Neural progenitor cell (in vitro differentiated cells): ENCODE data around the gene ATXN10. TPM values are rescaled to one million over a fixed set of nuclear protein-coding genes. Genes with fewer than 3 reads are reported as not detected.
A peak's percentile ranks its signal among the peaks of the same experiment; 100 is the strongest.

Experiments
- DNase-seq: peaks from one replicate; pipeline ENCODE4 v3.0.0-alpha.2; 2016; ENCODE audit warnings: low spot score
- H2AFZ ChIP-seq: fragments of 200-600 bp; sonication (generic); replicated peaks from 2 replicates; pipeline ENCODE4 v1.6.1; 2016; ENCODE audit warnings: antibody characterized with exemption
- H3F3A ChIP-seq: fragments of 200-600 bp; sonication (generic); 2 replicates; pipeline ENCODE4 v1.6.1; 2016; ENCODE audit warnings: antibody characterized with exemption, low read depth
- H3K27ac ChIP-seq: fragments of 200-600 bp; sonication (generic); 2 replicates; pipeline ENCODE4 v1.5.1; 2016; ENCODE audit warnings: mild to moderate bottlenecking
- H3K27me3 ChIP-seq: fragments of 200-600 bp; sonication (generic); 2 replicates; pipeline ENCODE4 v1.6.1; 2016; ENCODE audit warnings: mild to moderate bottlenecking, moderate library complexity
- H3K36me3 ChIP-seq: fragments of 200-600 bp; sonication (generic); 2 replicates; pipeline ENCODE4 v1.5.1; 2016
- H3K4me1 ChIP-seq: fragments of 200-600 bp; sonication (generic); 2 replicates; pipeline ENCODE4 v1.6.1; 2016; ENCODE audit warnings: mixed run types
- H3K4me2 ChIP-seq: fragments of 200-600 bp; sonication (generic); 2 replicates; pipeline ENCODE4 v1.6.1; 2016
- H3K4me3 ChIP-seq: fragments of 200-600 bp; sonication (generic); 2 replicates; pipeline ENCODE4 v1.5.1; 2016
- H3K79me2 ChIP-seq: fragments of 200-600 bp; sonication (generic); 2 replicates; pipeline ENCODE4 v1.6.1; 2016; ENCODE audit warnings: low read depth
- H3K9ac ChIP-seq: fragments of 200-600 bp; sonication (generic); 2 replicates; pipeline ENCODE4 v1.6.1; 2016
- H3K9me3 ChIP-seq: fragments of 200-600 bp; sonication (generic); 2 replicates; pipeline ENCODE4 v1.5.1; 2016; ENCODE audit warnings: low read depth
- H4K20me1 ChIP-seq: fragments of 200-600 bp; sonication (generic); 2 replicates; pipeline ENCODE4 v1.6.1; 2016; ENCODE audit warnings: low read depth
- H3K27ac Mint-ChIP-seq: 3 replicates; pipeline ENCODE4 v1.8.0; 2021; ENCODE audit warnings: mixed read lengths
- H3K27me3 Mint-ChIP-seq: 2 replicates; pipeline ENCODE4 v1.8.0; 2022; ENCODE audit warnings: low read depth, mild to moderate bottlenecking, inconsistent platforms, moderate library complexity, mixed read lengths; ENCODE audit not compliant: insufficient read depth
- H3K36me3 Mint-ChIP-seq: 3 replicates; pipeline ENCODE4 v1.8.0; 2021; ENCODE audit warnings: mixed read lengths
- H3K4me1 Mint-ChIP-seq: 3 replicates; pipeline ENCODE4 v1.8.0; 2021; ENCODE audit warnings: mixed read lengths
- H3K4me3 Mint-ChIP-seq: 3 replicates; pipeline ENCODE4 v1.8.0; 2021; ENCODE audit warnings: mild to moderate bottlenecking, moderate library complexity, mixed read lengths
- H3K9me3 Mint-ChIP-seq: 3 replicates; pipeline ENCODE4 v1.8.0; 2020; ENCODE audit warnings: mixed read lengths
- EZH2 ChIP-seq: fragments of 200-600 bp; sonication (generic); IDR thresholded peaks from 2 replicates; pipeline ENCODE4 v1.6.1; 2017; ENCODE audit warnings: antibody characterized with exemption, mild to moderate bottlenecking, moderate library complexity
- EZH2phosphoT487 ChIP-seq: fragments of 200-600 bp; sonication (generic); IDR thresholded peaks from 2 replicates; pipeline ENCODE4 v1.6.1; 2017; ENCODE audit warnings: antibody characterized with exemption
- total RNA-seq: library from RNA; depleted of rRNA; stranded (reverse); fragments of >200 nt; gene quantifications from 2 replicates; pipeline ENCODE4 v1.2.3, GENCODE V29; 2015; ENCODE audit warnings: low replicate concordance
- TF ChIP-seq, protein P1 (sequence below): fragments of 200-600 bp; sonication (generic); IDR thresholded peaks from 2 replicates; pipeline ENCODE4 v1.5.1; 2017; ENCODE audit warnings: antibody characterized with exemption, mild to moderate bottlenecking

The ATXN10 gene
- total RNA-seq, 1 donor from 2014 or later = 168 TPM

DNA sequence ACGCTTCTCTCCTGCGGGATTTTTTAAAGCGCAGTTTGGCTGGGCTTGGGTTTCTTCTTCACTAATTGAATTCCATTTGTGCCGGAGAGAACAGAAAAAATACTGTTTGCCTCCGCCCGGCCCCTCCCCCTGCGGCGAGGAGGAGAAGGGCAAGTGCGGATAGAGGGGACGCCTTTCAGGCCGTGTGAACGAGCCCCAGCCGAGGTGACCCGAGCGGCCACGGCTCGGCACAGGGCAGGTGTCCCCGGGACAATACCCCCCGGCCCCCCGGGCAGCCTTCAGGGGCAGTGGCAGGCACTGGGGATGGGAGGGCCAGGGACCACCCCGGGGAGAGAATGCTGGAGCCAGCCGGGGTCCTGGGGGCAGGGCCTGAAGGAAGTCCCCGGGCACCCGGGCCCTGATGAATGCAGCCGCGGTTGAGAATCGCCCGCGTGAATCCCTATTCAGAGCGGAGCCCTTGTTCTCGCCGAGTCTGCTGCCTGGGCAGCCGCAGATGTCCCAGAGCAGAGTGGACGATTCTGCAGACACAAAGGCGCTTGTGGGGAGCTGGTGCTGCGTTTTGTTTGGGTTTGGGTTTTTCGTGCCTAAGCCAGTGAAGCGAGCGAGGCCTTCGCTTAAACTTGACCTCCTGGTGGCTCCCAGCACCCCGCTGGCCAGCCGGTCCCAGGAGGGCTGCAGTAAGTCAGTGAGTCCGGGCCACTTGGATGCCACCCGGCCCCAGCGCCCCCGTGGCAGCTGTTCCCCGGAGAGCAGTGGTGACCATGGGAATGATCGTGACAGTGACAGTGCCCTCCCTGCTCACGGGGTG is 209.3 kb downstream of the ATXN10 start:
- Histone ChIP-seq H3K79me2 (no peaks in the 10 kb centered on the region), H3K4me2 (peak overlapping the region; percentile 9), H3K9ac (no peak overlapping the region)

DNA sequence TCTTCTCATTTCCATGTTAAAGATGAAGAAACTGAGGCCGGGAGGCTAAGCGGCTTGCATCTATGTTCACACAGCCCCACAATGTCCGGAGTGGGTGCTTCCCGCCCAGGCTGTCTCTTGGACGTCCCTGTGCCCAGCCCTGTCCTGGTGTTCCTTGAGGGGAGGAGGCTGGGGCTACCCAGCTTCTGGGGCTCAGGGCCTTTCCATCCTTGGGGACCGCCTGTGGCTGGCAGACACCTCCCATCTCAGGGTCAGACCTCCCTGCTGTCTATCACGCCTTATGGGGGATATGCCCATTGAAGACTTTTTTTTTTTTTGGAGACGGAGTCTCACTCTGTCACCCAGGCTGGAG is 209.9 kb downstream of the ATXN10 start:
- no peak overlapping the region for H3K9ac ChIP-seq
- no peak for DNase-seq
- no peak overlapping the region for H2AFZ ChIP-seq
- H3K36me3 Mint-ChIP-seq = no peaks in the 10 kb centered on the region
- no peak overlapping the region for H3K4me2 ChIP-seq
- no peaks in the 10 kb centered on the region for H3K79me2 ChIP-seq
- TF ChIP-seq, protein P1, sequence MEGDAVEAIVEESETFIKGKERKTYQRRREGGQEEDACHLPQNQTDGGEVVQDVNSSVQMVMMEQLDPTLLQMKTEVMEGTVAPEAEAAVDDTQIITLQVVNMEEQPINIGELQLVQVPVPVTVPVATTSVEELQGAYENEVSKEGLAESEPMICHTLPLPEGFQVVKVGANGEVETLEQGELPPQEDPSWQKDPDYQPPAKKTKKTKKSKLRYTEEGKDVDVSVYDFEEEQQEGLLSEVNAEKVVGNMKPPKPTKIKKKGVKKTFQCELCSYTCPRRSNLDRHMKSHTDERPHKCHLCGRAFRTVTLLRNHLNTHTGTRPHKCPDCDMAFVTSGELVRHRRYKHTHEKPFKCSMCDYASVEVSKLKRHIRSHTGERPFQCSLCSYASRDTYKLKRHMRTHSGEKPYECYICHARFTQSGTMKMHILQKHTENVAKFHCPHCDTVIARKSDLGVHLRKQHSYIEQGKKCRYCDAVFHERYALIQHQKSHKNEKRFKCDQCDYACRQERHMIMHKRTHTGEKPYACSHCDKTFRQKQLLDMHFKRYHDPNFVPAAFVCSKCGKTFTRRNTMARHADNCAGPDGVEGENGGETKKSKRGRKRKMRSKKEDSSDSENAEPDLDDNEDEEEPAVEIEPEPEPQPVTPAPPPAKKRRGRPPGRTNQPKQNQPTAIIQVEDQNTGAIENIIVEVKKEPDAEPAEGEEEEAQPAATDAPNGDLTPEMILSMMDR = no peak
- no peak for TF ChIP-seq EZH2
- no peak for TF ChIP-seq EZH2phosphoT487
- peaks cover 53% of the 10 kb centered on the region for H3K4me1 Mint-ChIP-seq
- H3K27ac ChIP-seq = no peak overlapping the region
- peaks cover 19% of the 10 kb centered on the region for H3K27me3 ChIP-seq
- peaks cover 14% of the 10 kb centered on the region for H3K27me3 Mint-ChIP-seq
- H3F3A ChIP-seq = peaks cover 16% of the 10 kb centered on the region
- H3K4me3 ChIP-seq = no peak overlapping the region
- peak overlapping the region; percentile 72 for H3K27ac Mint-ChIP-seq
- no peaks in the 10 kb centered on the region for H4K20me1 ChIP-seq
- H3K9me3 ChIP-seq = no peaks in the 10 kb centered on the region
- peaks cover 41% of the 10 kb centered on the region for H3K4me1 ChIP-seq
- no peaks in the 10 kb centered on the region for H3K9me3 Mint-ChIP-seq
- H3K36me3 ChIP-seq = no peaks in the 10 kb centered on the region
- no peak overlapping the region for H3K4me3 Mint-ChIP-seq

More for the DNA sequence above, 209.3 kb downstream of the ATXN10 start:
- no peaks in the 10 kb centered on the region for H3K36me3 ChIP-seq
- peaks cover 41% of the 10 kb centered on the region for H3K4me1 ChIP-seq
- peak overlapping the region; percentile 69 for H3K4me3 Mint-ChIP-seq
- no peak overlapping the region for H3K4me3 ChIP-seq
- no peaks in the 10 kb centered on the region for H4K20me1 ChIP-seq
- TF ChIP-seq EZH2 (no peak), EZH2phosphoT487 (no peak)
- TF ChIP-seq, protein P1 = no peak
- peak; percentile 55 for DNase-seq
- peaks cover 56% of the 10 kb centered on the region for H3K4me1 Mint-ChIP-seq
- no peaks in the 10 kb centered on the region for H3K9me3 Mint-ChIP-seq
- peaks cover 16% of the 10 kb centered on the region for H3F3A ChIP-seq
- H3K27me3 ChIP-seq = peaks cover 19% of the 10 kb centered on the region
- no peaks in the 10 kb centered on the region for H3K9me3 ChIP-seq
- H3K27me3 Mint-ChIP-seq = peaks cover 13% of the 10 kb centered on the region
- H3K27ac Mint-ChIP-seq = peak overlapping the region; percentile 94
- no peaks in the 10 kb centered on the region for H3K36me3 Mint-ChIP-seq
- no peak overlapping the region for H2AFZ ChIP-seq
- no peak overlapping the region for H3K27ac ChIP-seq

DNA sequence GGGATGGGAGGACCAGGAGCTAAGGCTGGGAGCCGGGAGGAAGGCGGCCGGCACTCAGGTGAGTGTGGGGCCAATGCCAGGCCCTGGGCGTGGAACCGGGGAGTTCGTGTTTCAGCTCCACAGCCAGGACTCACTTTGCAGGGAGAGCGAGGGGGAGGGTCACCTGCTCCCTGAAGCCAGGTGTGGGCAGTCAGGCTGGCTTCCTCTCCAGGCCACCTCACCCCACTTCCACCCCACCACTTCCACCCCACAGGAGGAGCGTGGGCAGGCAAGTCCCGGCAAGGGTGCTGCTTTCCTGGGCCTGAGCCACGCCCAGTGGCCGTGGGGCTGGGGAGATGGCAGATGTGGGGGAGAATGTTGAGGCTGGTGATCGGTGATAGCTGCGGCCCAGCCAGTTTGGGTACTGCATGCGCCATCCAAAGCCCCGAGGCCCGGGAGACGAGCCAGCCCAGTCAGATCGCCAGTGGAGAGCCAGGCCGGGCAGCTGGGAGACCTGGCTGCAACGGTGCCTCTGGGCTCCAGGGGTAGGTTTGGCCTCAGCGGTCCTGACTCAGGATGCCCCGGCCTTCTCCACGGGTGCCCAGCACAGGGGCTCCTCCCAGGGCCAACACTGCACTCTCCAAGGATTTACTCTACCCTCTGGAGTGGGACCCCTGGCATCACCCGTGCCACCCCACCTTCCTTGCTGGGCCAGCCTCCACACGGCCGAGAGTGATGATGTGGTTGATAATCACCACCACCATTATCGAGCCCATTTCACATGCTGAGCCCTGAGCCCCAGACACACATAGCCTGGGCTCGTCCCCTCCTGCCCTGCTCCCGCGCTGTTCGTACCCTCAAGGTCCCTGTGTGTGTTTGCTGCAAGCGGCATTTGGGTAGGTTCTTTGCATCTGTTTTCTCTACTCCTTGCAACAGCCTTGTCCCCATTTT is 211.5 kb downstream of the ATXN10 start:
- Mint-ChIP-seq H3K9me3 (no peaks in the 10 kb centered on the region), H3K27ac (peak overlapping the region; percentile 78), H3K4me3 (no peak overlapping the region), H3K36me3 (no peaks in the 10 kb centered on the region), H3K27me3 (peaks cover 13% of the 10 kb centered on the region), H3K4me1 (peaks cover 49% of the 10 kb centered on the region)
- peaks cover 12% of the 10 kb centered on the region for H3F3A ChIP-seq
- H3K4me3 ChIP-seq = no peak overlapping the region
- H3K79me2 ChIP-seq = no peaks in the 10 kb centered on the region
- H3K27ac ChIP-seq = no peak overlapping the region
- H3K4me2 ChIP-seq = no peak overlapping the region
- peaks cover 19% of the 10 kb centered on the region for H3K27me3 ChIP-seq
- H3K9ac ChIP-seq = no peak overlapping the region
- H3K9me3 ChIP-seq = no peaks in the 10 kb centered on the region
- no peak overlapping the region for H2AFZ ChIP-seq
- no peaks in the 10 kb centered on the region for H4K20me1 ChIP-seq
- DNase-seq = no peak
- peaks cover 26% of the 10 kb centered on the region for H3K4me1 ChIP-seq
- no peaks in the 10 kb centered on the region for H3K36me3 ChIP-seq
- TF ChIP-seq EZH2 = no peak
- TF ChIP-seq, protein P1 = no peak
- no peak for TF ChIP-seq EZH2phosphoT487
